HG03521 (cell line): ENCODE data around the gene KCP.
A peak's percentile ranks its signal among the peaks of the same experiment; 100 is the strongest.

Experiments used
- ATAC-seq: cut with Tn5 transposase; IDR thresholded peaks from one replicate; pipeline ENCODE4 v1.9.1; 2021; ENCODE audit warnings: mild to moderate bottlenecking, moderate library complexity; ENCODE audit not compliant: unreplicated experiment

The KCP gene

DNA sequence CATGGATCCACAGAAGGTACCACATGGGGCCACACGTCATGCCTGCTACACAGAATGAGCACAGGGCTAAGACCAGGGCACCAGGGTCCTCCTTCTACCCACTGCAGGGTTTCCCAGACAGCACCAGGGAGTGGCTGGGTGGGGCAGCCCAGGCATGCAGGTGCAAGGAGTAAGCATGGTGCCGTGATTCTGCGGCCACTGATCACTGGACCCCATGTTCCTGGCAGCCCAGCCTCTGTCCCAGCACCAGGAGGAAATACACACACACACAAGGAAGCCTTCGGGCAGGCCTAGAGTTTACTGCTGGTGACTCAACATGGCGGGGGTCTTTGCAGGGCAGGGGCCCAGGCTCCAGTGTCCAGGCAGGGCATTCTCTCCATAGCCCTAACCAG is 33.9 kb downstream of the KCP start:
- no peak for ATAC-seq

DNA sequence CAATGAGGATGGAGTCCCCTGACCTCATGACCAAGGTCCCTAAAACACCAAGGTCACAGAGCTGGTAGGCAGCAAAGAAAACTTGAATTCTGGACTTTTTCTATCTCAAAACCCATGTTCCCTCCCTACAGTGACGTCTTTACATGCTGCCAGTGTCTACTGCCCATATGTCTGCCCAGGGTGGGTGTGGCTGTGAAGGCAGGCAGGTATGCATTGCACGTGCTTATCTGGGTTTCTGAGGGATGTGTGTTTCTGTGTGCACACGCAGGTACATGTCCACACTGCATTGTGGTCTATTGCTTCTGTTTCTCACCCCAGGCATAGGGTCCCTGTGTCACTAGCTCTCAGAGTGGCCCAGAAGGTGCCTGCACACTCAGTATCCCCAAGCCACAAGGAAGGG is 34.4 kb downstream of the KCP start:
- ATAC-seq = no peak

GRCh38 chr7:128875523-128875948 is 35.0 kb downstream of the KCP start:
- no peak for ATAC-seq

DNA sequence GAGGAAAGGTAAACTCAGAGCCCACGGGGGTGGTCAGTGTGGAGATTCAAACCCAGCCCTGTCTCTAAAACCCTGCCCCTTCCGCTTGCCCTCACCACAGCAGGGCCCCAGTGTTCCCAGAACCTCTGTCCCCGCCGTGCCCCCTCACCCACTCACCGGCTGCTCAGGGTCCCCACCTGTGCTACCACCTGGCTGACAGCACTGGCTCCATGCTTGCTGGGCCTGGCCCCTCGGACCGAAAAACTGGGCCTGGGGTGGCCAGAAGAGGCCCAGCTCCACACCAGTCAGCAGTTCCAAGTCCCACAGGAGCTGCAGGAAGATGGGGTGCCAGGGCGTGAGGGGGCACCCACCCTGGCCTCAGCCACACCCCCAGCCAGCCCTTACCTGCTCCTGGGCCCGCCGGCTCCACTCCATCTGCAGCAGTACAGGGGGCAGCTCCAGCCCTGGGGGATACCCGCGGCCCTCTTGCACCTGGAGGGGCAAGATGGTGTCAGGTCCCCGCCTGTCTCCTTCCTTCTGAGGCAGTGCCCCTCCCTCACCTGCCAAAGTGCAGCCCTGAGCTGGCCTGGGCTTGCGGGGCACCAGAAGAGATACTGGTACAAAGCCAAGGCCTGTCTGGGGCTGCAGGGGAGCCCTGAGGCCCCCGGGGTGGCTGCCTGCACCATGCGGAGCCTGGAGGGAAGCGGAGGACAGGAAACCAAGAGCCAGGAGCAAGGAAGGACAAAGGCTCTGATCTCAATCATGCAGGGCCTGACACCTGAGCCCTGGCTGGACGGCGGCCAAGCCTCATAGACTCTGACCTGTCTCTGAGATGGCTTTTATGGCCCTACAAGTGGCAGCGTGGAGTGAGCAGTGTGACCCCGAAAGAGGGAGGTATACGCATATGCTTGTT is 36.1 kb downstream of the KCP start:
- ATAC-seq = no peak

DNA sequence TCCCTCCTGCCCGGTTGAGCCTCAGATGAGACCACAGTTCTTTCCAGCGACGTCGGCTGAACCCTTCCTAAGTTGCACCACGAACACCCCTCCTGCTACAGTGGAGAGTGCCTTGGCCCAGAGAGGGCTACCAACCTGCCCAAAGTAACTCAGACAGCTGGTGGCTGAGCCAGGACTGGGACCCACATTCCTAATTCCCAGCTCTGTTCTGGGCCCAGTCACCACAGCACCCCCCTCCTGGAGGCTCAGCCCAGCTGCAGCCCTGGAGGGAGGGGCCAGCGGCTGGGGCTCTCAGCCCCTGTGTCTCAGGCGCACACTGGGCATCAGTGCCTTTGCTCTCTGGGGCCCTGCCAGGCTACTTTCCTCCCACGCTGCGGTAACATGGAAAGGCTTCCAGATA is 37.3 kb downstream of the KCP start:
- no peak for ATAC-seq

DNA sequence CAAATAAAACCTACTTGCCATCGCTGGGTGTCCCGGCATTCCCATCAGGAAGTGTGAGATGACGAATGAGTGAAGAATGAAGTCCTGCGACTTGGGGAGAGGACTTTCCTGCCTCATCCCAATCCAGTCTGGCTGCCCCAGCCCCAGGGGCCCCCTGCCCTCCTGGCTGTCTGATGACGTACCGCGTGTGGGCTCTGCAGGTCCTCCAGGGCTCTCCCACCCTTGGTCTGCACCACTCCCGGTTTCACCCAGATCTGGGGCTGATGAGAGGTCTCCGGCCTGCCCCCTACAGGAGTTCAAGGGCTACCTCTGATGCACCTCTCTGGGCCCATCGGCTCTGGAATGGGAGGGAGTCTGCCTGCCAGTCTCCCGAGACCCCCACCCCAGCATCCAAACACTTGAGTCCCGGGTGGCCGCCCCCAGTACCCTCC is 38.1 kb downstream of the KCP start:
- ATAC-seq = no peak

GRCh38 chr7:128871050-128871449 is 39.5 kb downstream of the KCP start:
- ATAC-seq = no peak

DNA sequence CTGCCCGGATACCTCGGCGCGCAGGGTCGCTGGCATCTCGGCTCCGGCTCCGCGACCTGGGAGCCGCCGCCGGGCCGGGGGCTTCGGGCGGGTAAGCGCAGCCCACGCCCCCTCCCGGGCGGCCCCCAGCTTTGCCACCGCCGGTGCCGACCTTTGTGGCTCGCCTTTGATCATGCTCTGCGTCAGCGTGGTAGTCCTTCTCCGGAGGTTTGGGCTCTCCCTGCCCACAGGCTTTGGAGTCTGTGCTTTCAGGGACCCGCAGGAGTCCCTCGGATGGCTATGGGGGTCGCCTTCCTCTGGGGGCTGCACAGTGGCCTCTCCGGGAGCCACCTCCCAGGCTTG is 40.6 kb downstream of the KCP start:
- no peak for ATAC-seq

DNA sequence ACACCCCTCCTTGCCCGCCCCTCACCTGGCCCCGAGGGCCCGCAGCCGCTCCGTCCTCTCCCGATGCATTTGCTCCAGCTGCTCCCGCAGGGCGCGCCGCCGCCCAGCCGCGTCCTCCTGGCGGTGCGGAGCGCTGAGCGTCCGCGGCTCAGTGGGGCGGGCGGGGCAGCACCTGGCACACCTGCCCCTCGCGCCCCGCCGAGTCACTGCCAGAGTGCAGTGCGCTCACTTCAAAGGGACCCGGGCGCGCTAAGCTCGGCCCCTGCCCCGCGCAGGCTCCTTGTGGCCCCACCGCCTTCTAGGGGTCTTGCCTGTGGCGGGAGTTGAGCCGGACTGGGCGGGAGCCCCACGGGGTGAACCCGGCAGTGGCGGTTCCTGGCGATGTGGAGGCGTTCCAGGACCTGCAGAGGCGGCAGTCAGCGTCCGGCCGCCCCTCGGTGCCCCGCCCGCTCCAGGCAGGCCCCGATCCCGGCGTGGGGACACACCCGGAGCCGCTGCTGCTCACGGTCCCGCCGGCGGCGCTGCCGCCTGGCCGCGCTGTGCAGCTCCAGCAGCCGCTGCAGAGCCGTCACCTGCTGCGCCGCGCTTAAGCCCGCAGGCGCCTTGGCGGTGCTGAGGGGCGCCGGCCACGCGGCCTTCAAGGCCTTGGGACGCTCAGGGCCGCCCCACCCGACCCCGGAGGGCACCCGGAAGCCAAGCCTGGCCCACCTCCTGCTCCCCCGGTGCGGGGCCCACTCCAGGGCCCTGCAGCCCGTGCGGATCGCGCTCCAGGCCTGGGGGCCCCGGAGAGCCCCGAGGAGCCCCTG is 41.2 kb downstream of the KCP start:
- no peak for ATAC-seq

GRCh38 chr7:128868624-128869137 is 41.8 kb downstream of the KCP start:
- ATAC-seq = no peak

DNA sequence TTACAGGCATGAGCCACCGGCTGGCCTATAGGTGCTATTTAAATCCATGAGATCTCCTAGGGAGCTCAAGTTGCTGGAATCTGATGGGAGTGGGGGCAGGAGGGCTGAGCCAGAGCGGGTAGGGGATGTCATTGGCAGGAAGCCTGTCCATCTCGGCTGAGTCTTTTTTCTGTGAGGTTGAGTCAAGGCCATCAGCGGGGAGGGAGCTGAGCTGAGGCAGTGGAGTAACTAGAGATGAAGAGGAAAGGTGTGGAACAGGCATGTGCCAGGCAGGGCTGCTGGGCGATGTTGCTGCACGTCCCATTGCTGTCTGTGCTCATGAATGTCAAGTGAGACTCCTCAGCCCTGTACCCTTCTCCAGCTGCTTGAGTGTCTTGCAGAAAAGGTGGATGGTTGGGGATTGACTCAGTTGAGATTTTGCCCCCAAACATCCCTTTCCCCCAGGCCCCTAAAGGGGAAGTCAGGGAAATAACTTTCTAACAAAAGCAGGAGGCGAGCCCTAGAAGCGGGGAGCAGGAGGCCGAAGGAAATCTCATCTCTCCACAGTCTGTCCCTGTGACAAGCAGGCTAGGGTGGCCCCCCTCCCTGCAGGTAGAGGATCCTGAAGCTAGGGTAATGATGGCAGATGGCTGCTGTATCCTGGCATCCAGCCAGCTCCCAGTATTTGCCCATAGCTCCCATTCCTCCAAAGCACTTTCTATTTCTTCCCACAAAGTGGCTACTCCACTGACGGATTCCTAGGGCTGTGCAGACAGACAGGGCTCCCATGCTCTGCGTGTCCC is 42.5 kb downstream of the KCP start:
- ATAC-seq = no peak

DNA sequence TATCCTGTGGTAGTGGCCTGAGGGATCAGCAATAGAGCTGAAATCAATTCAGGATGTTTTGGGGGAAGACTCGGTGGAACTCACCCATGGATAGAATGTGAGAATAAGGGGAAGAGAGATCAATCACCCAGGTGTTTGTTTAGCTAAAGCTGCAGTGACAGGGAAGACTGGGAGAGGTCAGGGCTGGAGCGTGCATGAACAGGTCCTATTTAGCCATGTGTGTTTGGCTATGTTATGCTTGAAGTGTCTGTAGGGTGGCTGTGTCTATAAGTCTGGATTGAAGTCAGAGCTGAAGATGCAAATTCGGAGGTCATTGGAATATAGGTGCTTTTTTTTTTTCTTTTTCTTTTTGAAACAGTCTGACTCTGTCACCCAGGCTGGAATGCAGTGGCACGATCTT is 43.3 kb downstream of the KCP start:
- no peak for ATAC-seq

DNA sequence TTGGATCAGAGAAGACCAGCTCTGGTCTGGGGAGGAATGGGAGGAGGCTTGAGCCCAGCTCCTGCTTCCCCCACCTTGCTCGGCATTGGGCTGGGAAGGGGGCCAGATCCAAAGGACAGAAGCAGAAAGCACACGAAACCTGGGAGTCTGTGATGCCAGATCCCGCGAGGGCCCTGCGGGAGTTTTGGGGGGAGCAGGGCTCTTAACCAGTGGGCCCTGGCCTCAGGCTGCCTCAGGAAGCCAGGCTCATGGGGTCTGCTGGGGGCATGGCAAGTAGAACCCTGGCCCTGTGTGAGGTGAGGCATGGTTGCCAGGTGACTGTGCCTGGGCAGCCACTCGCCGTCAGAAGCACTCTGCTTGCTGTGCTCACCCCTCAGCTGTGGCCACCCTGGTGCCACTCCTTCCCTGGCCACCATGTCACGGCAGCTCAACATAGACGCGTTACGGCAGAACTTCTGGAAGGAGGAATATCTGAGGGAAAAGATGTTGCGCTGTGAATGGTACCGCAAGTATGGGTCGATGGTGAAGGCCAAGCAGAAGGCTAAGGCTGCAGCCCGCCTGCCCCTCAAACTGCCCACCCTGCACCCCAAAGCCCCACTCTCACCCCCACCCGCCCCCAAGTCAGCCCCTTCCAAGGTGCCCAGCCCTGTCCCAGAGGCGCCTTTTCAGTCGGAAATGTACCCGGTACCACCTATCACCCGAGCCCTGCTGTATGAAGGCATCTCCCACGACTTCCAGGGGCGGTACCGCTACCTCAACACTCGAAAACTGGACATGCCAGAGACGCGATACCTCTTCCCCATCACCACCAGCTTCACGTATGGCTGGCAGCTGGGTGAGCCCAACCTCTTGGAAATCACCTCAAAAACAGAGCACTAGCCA is 44.3 kb downstream of the KCP start:
- no peak for ATAC-seq

- no peak for ATAC-seq
Observed at GRCh38 chr7:128865303-128865702, 45.2 kb downstream of the KCP start.

GRCh38 chr7:128863433-128863989 is 47.0 kb downstream of the KCP start:
- peak; percentile 31 for ATAC-seq

- ATAC-seq = peak; percentile 84
Observed at GRCh38 chr7:128862571-128863432, 47.7 kb downstream of the KCP start, which contains the start of gene ATP6V1F. TSS of gene ATP6V1F (plus strand) at chr7:128862856. CDS start at chr7:128862905, 49 bp downstream.

GRCh38 chr7:128861957-128862570 is 48.4 kb downstream of the KCP start:
- ATAC-seq = no peak
